ENCODE results near the gene HDHD5. TPM values are rescaled to one million over a fixed set of nuclear protein-coding genes. Genes with fewer than 3 reads are reported as not detected.

HDHD5 gene
- polyA plus RNA-seq, 1 experiment = 35.3 TPM

DNA sequence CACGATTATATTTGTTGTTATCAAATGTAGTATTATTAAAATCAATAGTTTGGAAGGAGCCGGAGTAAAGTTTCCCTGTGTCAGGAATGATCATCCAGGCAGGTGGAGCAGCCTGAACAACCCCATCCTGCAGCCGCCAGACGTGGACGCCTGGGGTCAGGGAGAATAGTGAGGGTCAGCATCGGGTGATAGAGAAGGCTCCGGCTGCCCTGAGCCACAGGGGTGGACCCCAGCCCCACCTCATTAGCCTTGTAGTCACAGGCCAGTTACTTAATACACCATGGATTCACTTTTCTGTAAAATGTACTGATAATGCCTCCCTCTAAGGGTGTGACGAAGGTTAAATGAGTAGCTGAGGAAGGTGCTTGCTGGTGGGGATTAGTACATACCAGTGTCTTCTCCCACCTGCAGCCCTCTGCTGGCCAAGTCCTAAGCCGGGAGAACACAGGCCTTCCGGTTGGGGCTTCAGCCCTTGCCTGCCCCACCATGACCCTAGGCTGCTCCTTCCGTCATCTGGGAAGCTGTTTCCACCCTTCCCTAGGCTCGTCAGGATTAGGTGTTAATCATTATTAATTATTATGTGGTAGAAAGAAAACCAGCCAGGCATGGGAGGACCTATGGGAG lies 52.8 kb downstream of the HDHD5 start:
- Histone ChIP-seq H3K27me3 (ENCODE audit: control insufficient read depth, insufficient read depth, low read length) (no peaks in the 10 kb centered on the region), H3K4me3 (ENCODE audit: low read depth, low read length) (no peak overlapping the region), H3K36me3 (ENCODE audit: control insufficient read depth, insufficient read depth, low read length) (peaks cover 39% of the 10 kb centered on the region)
- DNase-seq (ENCODE audit: low read depth) = no peak
- CTCF ChIA-PET = interaction anchor here (1.2 to 1.7 kb wide), 2 partner anchors 12 to 65 kb away, joined by 5 read pairs; no protein-coding TSS in a partner anchor
- TF ChIP-seq, protein P1, sequence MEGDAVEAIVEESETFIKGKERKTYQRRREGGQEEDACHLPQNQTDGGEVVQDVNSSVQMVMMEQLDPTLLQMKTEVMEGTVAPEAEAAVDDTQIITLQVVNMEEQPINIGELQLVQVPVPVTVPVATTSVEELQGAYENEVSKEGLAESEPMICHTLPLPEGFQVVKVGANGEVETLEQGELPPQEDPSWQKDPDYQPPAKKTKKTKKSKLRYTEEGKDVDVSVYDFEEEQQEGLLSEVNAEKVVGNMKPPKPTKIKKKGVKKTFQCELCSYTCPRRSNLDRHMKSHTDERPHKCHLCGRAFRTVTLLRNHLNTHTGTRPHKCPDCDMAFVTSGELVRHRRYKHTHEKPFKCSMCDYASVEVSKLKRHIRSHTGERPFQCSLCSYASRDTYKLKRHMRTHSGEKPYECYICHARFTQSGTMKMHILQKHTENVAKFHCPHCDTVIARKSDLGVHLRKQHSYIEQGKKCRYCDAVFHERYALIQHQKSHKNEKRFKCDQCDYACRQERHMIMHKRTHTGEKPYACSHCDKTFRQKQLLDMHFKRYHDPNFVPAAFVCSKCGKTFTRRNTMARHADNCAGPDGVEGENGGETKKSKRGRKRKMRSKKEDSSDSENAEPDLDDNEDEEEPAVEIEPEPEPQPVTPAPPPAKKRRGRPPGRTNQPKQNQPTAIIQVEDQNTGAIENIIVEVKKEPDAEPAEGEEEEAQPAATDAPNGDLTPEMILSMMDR (IDR thresholded peaks at IDR 0.05; ENCODE audit: insufficient read depth, low read depth, low read length) = no peak
- POLR2A ChIA-PET = no interaction called here

- CTCF ChIA-PET = interaction anchor here (1.2 to 1.7 kb wide), 2 partner anchors 11 to 66 kb away, joined by 5 read pairs; no protein-coding TSS in a partner anchor
These were observed 53.6 kb downstream of the HDHD5 start for GRCh38 chr22:17105143-17106129.

DNA sequence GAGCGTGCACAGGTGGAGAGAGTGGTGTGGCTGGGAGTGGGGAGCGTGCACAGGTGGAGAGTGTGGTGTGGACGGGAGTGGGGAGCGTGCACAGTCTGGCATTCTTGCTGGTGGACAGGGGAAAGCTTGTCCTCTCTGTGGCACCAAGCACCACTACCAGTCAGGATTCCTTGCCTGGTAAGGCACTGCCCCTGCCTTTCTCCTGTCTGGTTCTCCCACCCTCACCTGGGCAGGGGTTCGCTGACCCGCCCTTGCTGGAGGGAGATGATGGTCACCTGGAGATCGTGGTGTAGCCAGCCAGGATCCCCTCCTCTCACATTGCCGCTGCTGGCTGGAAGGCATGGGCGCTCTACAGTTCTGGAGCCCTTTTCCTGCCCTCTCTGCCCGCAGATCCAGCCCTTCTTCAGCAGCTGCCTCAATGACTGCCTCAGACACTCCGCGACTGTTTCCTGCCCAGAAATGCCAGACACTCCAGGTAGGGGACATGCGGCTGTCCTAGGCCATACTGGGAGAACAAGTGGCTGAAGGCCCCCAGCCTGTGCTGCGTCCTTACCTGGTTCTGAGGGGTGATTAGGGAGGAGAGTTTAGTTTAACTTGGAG lies 54.6 kb downstream of the HDHD5 start:
- TF ChIP-seq, protein P1 (IDR thresholded peaks at IDR 0.05; ENCODE audit: insufficient read depth, low read depth, low read length) = no peak
- Histone ChIP-seq H3K4me3 (ENCODE audit: low read depth, low read length) (no peak overlapping the region), H3K36me3 (ENCODE audit: control insufficient read depth, insufficient read depth, low read length) (peaks cover 48% of the 10 kb centered on the region), H3K27me3 (ENCODE audit: control insufficient read depth, insufficient read depth, low read length) (no peaks in the 10 kb centered on the region)
- ChIA-PET POLR2A (no interaction called here), CTCF (no interaction called here)
- no peak for DNase-seq (ENCODE audit: low read depth)

More at GRCh38 chr22:17105143-17106129, 53.6 kb downstream of the HDHD5 start:
- H3K4me3 ChIP-seq (ENCODE audit: low read depth, low read length) = no peak overlapping the region
- DNase-seq (ENCODE audit: low read depth) = no peak
- peaks cover 44% of the 10 kb centered on the region for H3K36me3 ChIP-seq (ENCODE audit: control insufficient read depth, insufficient read depth, low read length)
- no peaks in the 10 kb centered on the region for H3K27me3 ChIP-seq (ENCODE audit: control insufficient read depth, insufficient read depth, low read length)
- TF ChIP-seq, protein P1 (IDR thresholded peaks at IDR 0.05; ENCODE audit: insufficient read depth, low read depth, low read length) = no peak
- POLR2A ChIA-PET = no interaction called here

DNA sequence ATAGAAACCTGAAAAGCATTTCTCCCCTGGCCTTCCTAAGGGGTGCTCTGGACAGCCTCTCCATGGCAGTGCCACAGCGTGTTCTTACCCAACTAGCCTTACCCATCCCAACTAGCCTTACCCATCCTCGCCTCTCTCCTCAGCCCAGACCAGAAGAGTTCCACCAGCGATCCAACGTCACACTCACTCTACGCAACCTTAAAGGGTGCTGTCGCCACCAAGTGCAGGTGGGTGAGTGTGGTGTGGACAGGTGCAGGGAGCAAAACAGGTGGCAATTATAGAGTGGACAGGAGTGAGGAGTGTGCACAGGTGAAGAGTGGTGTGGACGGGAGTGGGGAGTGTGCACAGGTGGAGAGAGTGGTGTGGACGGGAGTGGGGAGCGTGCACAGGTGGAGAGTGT lies 55.7 kb downstream of the HDHD5 start:
- CTCF ChIA-PET = no interaction called here
- Histone ChIP-seq H3K36me3 (ENCODE audit: control insufficient read depth, insufficient read depth, low read length) (peaks cover 54% of the 10 kb centered on the region), H3K4me3 (ENCODE audit: low read depth, low read length) (no peak overlapping the region), H3K27me3 (ENCODE audit: control insufficient read depth, insufficient read depth, low read length) (no peaks in the 10 kb centered on the region)
- POLR2A ChIA-PET = no interaction called here
- TF ChIP-seq, protein P1 (IDR thresholded peaks at IDR 0.05; ENCODE audit: insufficient read depth, low read depth, low read length) = no peak
- no peak for DNase-seq (ENCODE audit: low read depth)

GRCh38 chr22:17102297-17102667 lies 56.8 kb downstream of the HDHD5 start:
- TF ChIP-seq, protein P1 (IDR thresholded peaks at IDR 0.05; ENCODE audit: insufficient read depth, low read depth, low read length) = no peak
- H3K36me3 ChIP-seq (ENCODE audit: control insufficient read depth, insufficient read depth, low read length) = peaks cover 57% of the 10 kb centered on the region
- no peak for DNase-seq (ENCODE audit: low read depth)
- no peaks in the 10 kb centered on the region for H3K27me3 ChIP-seq (ENCODE audit: control insufficient read depth, insufficient read depth, low read length)
- ChIA-PET CTCF (interaction anchor here (1.0 kb wide), 1 partner anchor 27 kb away, joined by 4 read pairs; no protein-coding TSS in a partner anchor), POLR2A (no interaction called here)
- H3K4me3 ChIP-seq (ENCODE audit: low read depth, low read length) = no peak overlapping the region

Measured in BJ (cell line).